ENCODE results near the gene OGN. TPM values are rescaled to one million over a fixed set of nuclear protein-coding genes. Genes with fewer than 3 reads are reported as not detected.

Gene OGN, protein sequence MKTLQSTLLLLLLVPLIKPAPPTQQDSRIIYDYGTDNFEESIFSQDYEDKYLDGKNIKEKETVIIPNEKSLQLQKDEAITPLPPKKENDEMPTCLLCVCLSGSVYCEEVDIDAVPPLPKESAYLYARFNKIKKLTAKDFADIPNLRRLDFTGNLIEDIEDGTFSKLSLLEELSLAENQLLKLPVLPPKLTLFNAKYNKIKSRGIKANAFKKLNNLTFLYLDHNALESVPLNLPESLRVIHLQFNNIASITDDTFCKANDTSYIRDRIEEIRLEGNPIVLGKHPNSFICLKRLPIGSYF
- total RNA-seq = 10 to 100 TPM in 7 of 10 donors, 1 to 10 TPM in 3; 2.2 to 25.9 (median 13.0) TPM
- 1 to 10 TPM; 3.5 to 4.2 TPM for polyA plus RNA-seq
- long read RNA-seq, donor 1, partial matches to known transcripts = 1 of 4 reads
- long read RNA-seq, donor 1, other reads (novel, unspliced or antisense) = 3 of 4 reads
- long read RNA-seq, donor 2, partial matches to known transcripts = 5 of 8 reads
- long read RNA-seq, donor 2, other reads (novel, unspliced or antisense) = 1 of 8 reads
- long read RNA-seq, donor 3, partial matches to known transcripts = 1 of 2 reads
- long read RNA-seq, donor 3, other reads (novel, unspliced or antisense) = 0 of 2 reads

DNA sequence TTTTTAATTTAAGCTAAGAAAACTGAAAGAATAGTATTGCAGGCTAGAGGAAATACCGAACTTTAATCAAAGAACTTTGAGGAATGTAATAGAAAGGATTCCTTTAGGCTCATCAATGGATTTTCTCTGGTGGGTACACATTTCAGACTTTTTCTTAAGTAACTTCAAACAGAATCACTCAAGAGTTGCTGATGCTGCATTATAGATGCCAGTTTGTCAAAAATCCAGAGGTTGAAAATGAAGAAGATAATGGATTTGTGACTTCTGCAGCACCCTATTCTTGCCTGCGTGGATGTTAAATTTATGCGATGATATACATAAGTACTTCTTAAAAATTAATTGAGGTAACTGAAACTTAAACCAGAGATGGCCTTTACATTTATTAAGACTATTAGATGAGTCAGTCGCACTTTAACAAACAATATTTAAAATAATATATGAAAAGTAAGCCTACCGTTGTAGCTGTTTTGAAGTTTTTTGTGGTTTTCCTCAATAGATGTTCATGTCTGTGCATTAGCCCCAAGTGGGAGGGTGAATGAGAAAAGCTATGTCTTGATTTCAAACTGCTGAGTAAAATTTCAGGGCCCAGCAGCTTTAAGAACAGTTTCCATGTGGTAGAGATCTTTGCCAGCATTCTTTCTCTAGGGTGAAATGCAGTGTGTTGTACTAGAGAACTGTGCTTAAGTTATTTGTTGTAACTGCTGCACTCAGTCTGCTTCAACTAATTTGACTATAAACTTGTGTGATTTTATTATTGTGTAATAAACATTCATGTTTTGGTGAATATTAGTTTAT is at the start of gene OGN:
Gene OGN (minus strand): TSS at position 537 of the 795 bp plus-strand sequence. CDS start 1,171 bp downstream, outside the sequence.
- 77 to 79% methylated on average over 5 of the region's 5 CpGs for WGBS, 2 donors
- Histone ChIP-seq H3K4me1 (peaks cover 0 to 18% (median 6%) of the 10 kb centered on the region in 9 donors), H3K27me3 (no peaks in the 10 kb centered on the region), H3K4me3 (peak within 1 kb of the TSS in 7 of 10 donors; percentile 23 to 43 (median 34)), H3K27ac (peak within 1 kb of the TSS in 5 of 10 donors; percentile 9 to 54 (median 45)), H3K36me3 (no peaks in the 10 kb centered on the region), H3K9me3 (no peaks in the 10 kb centered on the region)
- ATAC-seq = no peak
- no peak for DNase-seq
- TF ChIP-seq, protein P1, sequence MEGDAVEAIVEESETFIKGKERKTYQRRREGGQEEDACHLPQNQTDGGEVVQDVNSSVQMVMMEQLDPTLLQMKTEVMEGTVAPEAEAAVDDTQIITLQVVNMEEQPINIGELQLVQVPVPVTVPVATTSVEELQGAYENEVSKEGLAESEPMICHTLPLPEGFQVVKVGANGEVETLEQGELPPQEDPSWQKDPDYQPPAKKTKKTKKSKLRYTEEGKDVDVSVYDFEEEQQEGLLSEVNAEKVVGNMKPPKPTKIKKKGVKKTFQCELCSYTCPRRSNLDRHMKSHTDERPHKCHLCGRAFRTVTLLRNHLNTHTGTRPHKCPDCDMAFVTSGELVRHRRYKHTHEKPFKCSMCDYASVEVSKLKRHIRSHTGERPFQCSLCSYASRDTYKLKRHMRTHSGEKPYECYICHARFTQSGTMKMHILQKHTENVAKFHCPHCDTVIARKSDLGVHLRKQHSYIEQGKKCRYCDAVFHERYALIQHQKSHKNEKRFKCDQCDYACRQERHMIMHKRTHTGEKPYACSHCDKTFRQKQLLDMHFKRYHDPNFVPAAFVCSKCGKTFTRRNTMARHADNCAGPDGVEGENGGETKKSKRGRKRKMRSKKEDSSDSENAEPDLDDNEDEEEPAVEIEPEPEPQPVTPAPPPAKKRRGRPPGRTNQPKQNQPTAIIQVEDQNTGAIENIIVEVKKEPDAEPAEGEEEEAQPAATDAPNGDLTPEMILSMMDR (IDR thresholded peaks at IDR 0.05) = no peak
- intact Hi-C loops (cut with DNase I) = no loop called here

DNA sequence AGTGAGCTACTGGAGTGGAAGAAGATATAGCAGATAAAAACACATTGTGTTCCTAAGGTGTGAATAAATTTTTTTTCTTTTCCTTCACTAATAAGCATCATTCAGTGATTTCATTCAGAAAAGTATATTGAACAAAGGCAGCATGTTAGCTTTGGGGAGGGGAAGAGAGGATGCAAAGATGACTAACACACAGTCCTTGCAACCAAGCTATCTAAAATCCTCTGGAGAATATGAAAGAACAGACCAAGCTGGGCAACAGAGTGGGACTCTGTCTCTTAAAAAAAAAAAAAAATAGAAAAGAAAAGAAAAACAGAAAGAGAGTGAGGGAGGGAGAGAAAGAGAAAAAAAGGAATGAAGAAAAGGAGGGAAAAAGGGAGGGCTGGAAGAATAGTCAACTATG is 42.2 kb upstream of the OGN start:
- DNase-seq (no peak), ATAC-seq (no peak)
- no peaks in the 10 kb centered on the region for H3K27me3 ChIP-seq
- H3K4me1 ChIP-seq = no peaks in the 10 kb centered on the region
- no peak overlapping the region for H3K27ac ChIP-seq
- TF ChIP-seq, protein P1 (IDR thresholded peaks at IDR 0.05) = no peak
- H3K36me3 ChIP-seq = no peaks in the 10 kb centered on the region
- no peak overlapping the region for H3K4me3 ChIP-seq
- intact Hi-C loops (cut with DNase I) = loop anchor here in 2 of 10 donors (10.0 kb wide), 3 partner anchors 102 to 188 kb away; no protein-coding TSS in a partner anchor
- no peaks in the 10 kb centered on the region for H3K9me3 ChIP-seq

DNA sequence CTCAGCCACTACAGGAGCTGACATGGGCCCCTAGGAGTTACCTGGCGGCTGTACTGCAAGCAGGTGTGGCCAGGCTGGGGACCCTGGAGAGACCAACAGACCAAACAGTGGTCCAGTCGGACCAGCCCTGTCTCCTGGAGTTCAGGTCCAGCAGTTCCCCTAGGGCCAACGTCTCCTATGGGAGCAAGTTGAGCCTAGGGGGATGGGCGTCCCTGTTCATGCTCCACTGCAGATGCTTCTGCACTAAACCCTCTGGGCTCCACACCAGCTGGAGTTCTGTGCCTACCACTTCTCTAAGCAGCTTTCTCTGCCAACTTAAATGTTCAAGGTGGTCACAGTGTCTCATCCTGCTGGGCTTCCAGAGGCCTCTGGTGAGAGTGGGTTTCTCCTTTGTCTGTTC is 40.5 kb upstream of the OGN start:
- Histone ChIP-seq H3K27ac (no peak overlapping the region), H3K4me1 (no peaks in the 10 kb centered on the region), H3K36me3 (no peaks in the 10 kb centered on the region), H3K27me3 (no peaks in the 10 kb centered on the region), H3K4me3 (no peak overlapping the region), H3K9me3 (no peaks in the 10 kb centered on the region)
- ATAC-seq (no peak), DNase-seq (no peak)
- WGBS, 2 donors = 87 to 90% methylated on average over 4 of the region's 4 CpGs
- intact Hi-C loops (cut with DNase I) = loop anchor here in 2 of 10 donors (10.0 kb wide), 3 partner anchors 100 to 190 kb away; no protein-coding TSS in a partner anchor
- TF ChIP-seq, protein P1 (IDR thresholded peaks at IDR 0.05) = no peak

DNA sequence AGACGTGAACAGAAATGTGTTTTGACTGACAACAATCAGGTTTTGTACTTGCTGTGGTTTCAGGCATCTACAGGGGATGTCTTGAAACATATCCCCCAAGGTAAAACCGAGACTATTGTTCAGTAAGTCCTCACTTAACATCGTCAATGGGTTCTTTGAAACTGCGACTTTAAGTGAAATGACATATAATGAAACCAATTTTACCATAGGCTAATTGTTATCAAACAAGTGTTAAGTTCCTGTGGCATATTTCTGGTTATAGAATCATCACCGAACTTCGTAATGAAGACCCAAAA is 36.3 kb upstream of the OGN start:
- peak overlapping the region in 1 of 10 donors; percentile 43 for H3K27ac ChIP-seq
- WGBS, 2 donors = 92% methylated on average over 6 of the region's 6 CpGs
- no peaks in the 10 kb centered on the region for H3K9me3 ChIP-seq
- TF ChIP-seq, protein P1 (IDR thresholded peaks at IDR 0.05) = no peak
- H3K4me3 ChIP-seq = no peak overlapping the region
- no peaks in the 10 kb centered on the region for H3K27me3 ChIP-seq
- intact Hi-C loops (cut with DNase I) = loop anchor here in 2 of 10 donors (10.0 kb wide), 3 partner anchors 96 to 194 kb away; no protein-coding TSS in a partner anchor
- no peak for ATAC-seq
- H3K4me1 ChIP-seq = no peaks in the 10 kb centered on the region
- H3K36me3 ChIP-seq = no peaks in the 10 kb centered on the region
- no peak for DNase-seq
